Activated B cell treated with CpG ODN at 0.5 μM for 24 hours (primary cell): ENCODE measurements around the gene DGKB. TPM values are rescaled to one million over a fixed set of nuclear protein-coding genes. Genes with fewer than 3 reads are reported as not detected.
"Not testable (repeated sequence)": the region's sequence is repeated elsewhere in the genome, so short reads cannot be mapped to it uniquely, and the experiment has no call there.

ENCODE experiments used
- ATAC-seq: fragments of 200-7000 bp; cut with Tn5 transposase; one replicate; pipeline ENCODE4 v1.10.0; 2021; ENCODE audit warnings: low read depth, mild to moderate bottlenecking, moderate library complexity
- CTCF ChIA-PET: fragments of 350-600 bp; sonication (Branson Sonifier 250); formaldehyde crosslinking; loops from one replicate; lab custom pipeline; 2021; ENCODE audit warnings: antibody characterized with exemption; lab: Charles Lee
- POLR2A ChIA-PET: fragments of 350-600 bp; sonication (Branson Sonifier 250); formaldehyde crosslinking; loops from one replicate; lab custom pipeline; 2021; ENCODE audit warnings: antibody characterized with exemption; lab: Charles Lee
- DNase-seq: peaks from one replicate; pipeline ENCODE4 v3.0.0; 2022
- H3K27ac Mint-ChIP-seq: one replicate; pipeline ENCODE4 v1.8.0; 2020; ENCODE audit warnings: mixed read lengths
- H3K27me3 Mint-ChIP-seq: one replicate; pipeline ENCODE4 v1.8.0; 2021; ENCODE audit warnings: mixed read lengths
- H3K36me3 Mint-ChIP-seq: one replicate; pipeline ENCODE4 v1.8.0; 2021; ENCODE audit warnings: low read depth, mixed read lengths
- H3K4me1 Mint-ChIP-seq: one replicate; pipeline ENCODE4 v1.8.0; 2021; ENCODE audit warnings: mixed read lengths
- H3K4me3 Mint-ChIP-seq: one replicate; pipeline ENCODE4 v1.8.0; 2020; ENCODE audit warnings: mild to moderate bottlenecking, mixed read lengths
- H3K9me3 Mint-ChIP-seq: one replicate; pipeline ENCODE4 v1.8.0; 2020; ENCODE audit warnings: mixed read lengths
- CTCF ChIP-seq: fragments of 200-600 bp; IDR thresholded peaks from one replicate; pipeline ENCODE4 v1.8.0; 2022; ENCODE audit warnings: antibody characterized with exemption, mild to moderate bottlenecking
- intact Hi-C: fragments of 100-400 bp; cut with micrococcal nuclease; formaldehyde crosslinking; loops from one replicate; pipeline ENCODE4 v1.15.1; 2024
- total RNA-seq: library from RNA; stranded (reverse); gene quantifications from 2 replicates; pipeline ENCODE4 v1.2.3, GENCODE V29; 2022

Gene DGKB
- total RNA-seq, 1 donor from 2014 or later = not detected

- ATAC-seq (no peak), DNase-seq (no peak)
- no peak for TF ChIP-seq CTCF
- Mint-ChIP-seq H3K4me3 (no peak overlapping the region), H3K9me3 (no peaks in the 10 kb centered on the region), H3K27ac (no peak overlapping the region), H3K27me3 (no peaks in the 10 kb centered on the region), H3K4me1 (no peaks in the 10 kb centered on the region), H3K36me3 (no peaks in the 10 kb centered on the region)
- ChIA-PET CTCF (no interaction called here), POLR2A (no interaction called here)
- intact Hi-C loops = no loop called here
These were observed 612.6 kb downstream of the DGKB start for GRCh38 chr7:14289957-14290356.

- no peak for TF ChIP-seq CTCF
- POLR2A ChIA-PET = no interaction called here
- Mint-ChIP-seq H3K27me3 (no peaks in the 10 kb centered on the region), H3K9me3 (no peaks in the 10 kb centered on the region), H3K27ac (no peak overlapping the region), H3K4me1 (no peaks in the 10 kb centered on the region), H3K36me3 (no peaks in the 10 kb centered on the region), H3K4me3 (no peak overlapping the region)
- intact Hi-C loops = no loop called here
- CTCF ChIA-PET = no interaction called here
- ATAC-seq (no peak), DNase-seq (no peak)
These were observed 613.9 kb downstream of the DGKB start for GRCh38 chr7:14288701-14289100.

- CTCF ChIA-PET = no interaction called here
- Mint-ChIP-seq H3K4me1 (no peaks in the 10 kb centered on the region), H3K27me3 (no peaks in the 10 kb centered on the region), H3K9me3 (no peaks in the 10 kb centered on the region), H3K4me3 (no peak overlapping the region), H3K27ac (no peak overlapping the region), H3K36me3 (no peaks in the 10 kb centered on the region)
- intact Hi-C loops = no loop called here
- no peak for ATAC-seq
- POLR2A ChIA-PET = no interaction called here
- no peak for DNase-seq
- no peak for TF ChIP-seq CTCF
These were observed 615.2 kb downstream of the DGKB start for GRCh38 chr7:14287398-14287797.

GRCh38 chr7:14286036-14286435 lies 616.5 kb downstream of the DGKB start:
- H3K36me3 Mint-ChIP-seq = no peaks in the 10 kb centered on the region

GRCh38 chr7:14279065-14279871 lies 623.3 kb downstream of the DGKB start:
- CTCF ChIA-PET = not testable (repeated sequence)

More at GRCh38 chr7:14286036-14286435, 616.5 kb downstream of the DGKB start:
- H3K27me3 Mint-ChIP-seq = no peaks in the 10 kb centered on the region
- no peak for ATAC-seq
- no peaks in the 10 kb centered on the region for H3K9me3 Mint-ChIP-seq
- DNase-seq = no peak
- no peaks in the 10 kb centered on the region for H3K4me1 Mint-ChIP-seq
- ChIA-PET CTCF (no interaction called here), POLR2A (no interaction called here)
- H3K4me3 Mint-ChIP-seq = no peak overlapping the region
- intact Hi-C loops = no loop called here
- no peak for TF ChIP-seq CTCF
- H3K27ac Mint-ChIP-seq = no peak overlapping the region

More at GRCh38 chr7:14279065-14279871, 623.3 kb downstream of the DGKB start:
- ATAC-seq, H3K27me3 Mint-ChIP-seq, DNase-seq, POLR2A ChIA-PET, H3K9me3 Mint-ChIP-seq, H3K27ac Mint-ChIP-seq, H3K4me1 Mint-ChIP-seq, H3K36me3 Mint-ChIP-seq, H3K4me3 Mint-ChIP-seq, intact Hi-C loops: not testable (repeated sequence)
